ENCODE results near the gene PICK1.

Gene PICK1

GRCh38 chr22:38104084-38104483 lies 46.9 kb downstream of the PICK1 start:
- no peak for TF ChIP-seq SPI1 (IDR thresholded peaks at IDR 0.05; ENCODE audit: low read depth, low read length)
- no peak for TF ChIP-seq TAF1 (IDR thresholded peaks at IDR 0.05; ENCODE audit: low read depth, low read length)
- TF ChIP-seq POU2F2 (IDR thresholded peaks at IDR 0.05; ENCODE audit: low read depth, low read length): no peak
- TF ChIP-seq PAX5 (IDR thresholded peaks at IDR 0.05; ENCODE audit: insufficient read depth, low read length, severe bottlenecking): no peak
- TF ChIP-seq POLR2A (IDR thresholded peaks at IDR 0.05; ENCODE audit: low read depth, low read length): no peak
- TF ChIP-seq POLR2AphosphoS5 (IDR thresholded peaks at IDR 0.05; ENCODE audit: low read depth, low read length): no peak
- DNase-seq (ENCODE audit: insufficient read length, low spot score) (no peak), FAIRE-seq (no peak)

GRCh38 chr22:38106814-38107578 lies 49.8 kb downstream of the PICK1 start:
- DNase-seq (ENCODE audit: insufficient read length, low spot score) (no peak), FAIRE-seq (no peak)
- TF ChIP-seq SPI1 (IDR thresholded peaks at IDR 0.05; ENCODE audit: low read depth, low read length): no peak
- TF ChIP-seq TAF1 (IDR thresholded peaks at IDR 0.05; ENCODE audit: low read depth, low read length): no peak
- no peak for TF ChIP-seq POLR2AphosphoS5 (IDR thresholded peaks at IDR 0.05; ENCODE audit: low read depth, low read length)
- TF ChIP-seq POU2F2 (IDR thresholded peaks at IDR 0.05; ENCODE audit: low read depth, low read length): no peak
- TF ChIP-seq POLR2A (IDR thresholded peaks at IDR 0.05; ENCODE audit: low read depth, low read length): no peak
- no peak for TF ChIP-seq PAX5 (IDR thresholded peaks at IDR 0.05; ENCODE audit: insufficient read depth, low read length, severe bottlenecking)

GRCh38 chr22:38107692-38108515 lies 50.7 kb downstream of the PICK1 start:
- no peak for FAIRE-seq
- TF ChIP-seq POU2F2 (IDR thresholded peaks at IDR 0.05; ENCODE audit: low read depth, low read length) (no peak), SPI1 (IDR thresholded peaks at IDR 0.05; ENCODE audit: low read depth, low read length) (no peak)
- DNase-seq (ENCODE audit: insufficient read length, low spot score): no peak

- DNase-seq (ENCODE audit: insufficient read length, low spot score): no peak
- TF ChIP-seq POLR2A (IDR thresholded peaks at IDR 0.05; ENCODE audit: low read depth, low read length) (no peak), TAF1 (IDR thresholded peaks at IDR 0.05; ENCODE audit: low read depth, low read length) (no peak), POLR2AphosphoS5 (IDR thresholded peaks at IDR 0.05; ENCODE audit: low read depth, low read length) (no peak), PAX5 (IDR thresholded peaks at IDR 0.05; ENCODE audit: insufficient read depth, low read length, severe bottlenecking) (no peak), SPI1 (IDR thresholded peaks at IDR 0.05; ENCODE audit: low read depth, low read length) (no peak), POU2F2 (IDR thresholded peaks at IDR 0.05; ENCODE audit: low read depth, low read length) (no peak)
- FAIRE-seq: no peak
Measured at GRCh38 chr22:38108561-38109319, 51.5 kb downstream of the PICK1 start.

GRCh38 chr22:38109371-38110001 lies 52.3 kb downstream of the PICK1 start:
- TF ChIP-seq POLR2AphosphoS5 (IDR thresholded peaks at IDR 0.05; ENCODE audit: low read depth, low read length) (no peak), PAX5 (IDR thresholded peaks at IDR 0.05; ENCODE audit: insufficient read depth, low read length, severe bottlenecking) (no peak), SPI1 (IDR thresholded peaks at IDR 0.05; ENCODE audit: low read depth, low read length) (no peak), TAF1 (IDR thresholded peaks at IDR 0.05; ENCODE audit: low read depth, low read length) (no peak), POLR2A (IDR thresholded peaks at IDR 0.05; ENCODE audit: low read depth, low read length) (no peak), POU2F2 (IDR thresholded peaks at IDR 0.05; ENCODE audit: low read depth, low read length) (no peak)
- DNase-seq (ENCODE audit: insufficient read length, low spot score): no peak
- FAIRE-seq: no peak

GRCh38 chr22:38110008-38110862 lies 53.0 kb downstream of the PICK1 start, which contains the start of gene BAIAP2L2:
Gene BAIAP2L2 (minus strand): TSS chr22:38110684. CDS start chr22:38110525, 159 bp downstream.
- FAIRE-seq (no peak), DNase-seq (ENCODE audit: insufficient read length, low spot score) (no peak)
- TF ChIP-seq POLR2A (IDR thresholded peaks at IDR 0.05; ENCODE audit: low read depth, low read length): no peak
- TF ChIP-seq TAF1 (IDR thresholded peaks at IDR 0.05; ENCODE audit: low read depth, low read length): no peak
- no peak for TF ChIP-seq POLR2AphosphoS5 (IDR thresholded peaks at IDR 0.05; ENCODE audit: low read depth, low read length)
- no peak for TF ChIP-seq PAX5 (IDR thresholded peaks at IDR 0.05; ENCODE audit: insufficient read depth, low read length, severe bottlenecking)
- no peak for TF ChIP-seq SPI1 (IDR thresholded peaks at IDR 0.05; ENCODE audit: low read depth, low read length)
- TF ChIP-seq POU2F2 (IDR thresholded peaks at IDR 0.05; ENCODE audit: low read depth, low read length): no peak

- TF ChIP-seq POLR2A (IDR thresholded peaks at IDR 0.05; ENCODE audit: low read depth, low read length) (no peak), PAX5 (IDR thresholded peaks at IDR 0.05; ENCODE audit: insufficient read depth, low read length, severe bottlenecking) (no peak), POLR2AphosphoS5 (IDR thresholded peaks at IDR 0.05; ENCODE audit: low read depth, low read length) (no peak), TAF1 (IDR thresholded peaks at IDR 0.05; ENCODE audit: low read depth, low read length) (no peak), SPI1 (IDR thresholded peaks at IDR 0.05; ENCODE audit: low read depth, low read length) (no peak), POU2F2 (IDR thresholded peaks at IDR 0.05; ENCODE audit: low read depth, low read length) (no peak)
- DNase-seq (ENCODE audit: insufficient read length, low spot score) (no peak), FAIRE-seq (no peak)
Measured at GRCh38 chr22:38110863-38111852, 54.0 kb downstream of the PICK1 start.
